ENCODE measurements around the gene ATMIN. TPM values are rescaled to one million over a fixed set of nuclear protein-coding genes. Genes with fewer than 3 reads are reported as not detected.

Gene ATMIN
- total and polyA plus RNA-seq, 10 of the 15 experiments (the other 5 are each of a cell fraction or from before 2014, with no cell fraction given), result 5.2 to 28.9 (median 18.3) TPM

GRCh38 chr16:81006813-81007695, 28.6 kb upstream of the ATMIN start, which contains the start of the genes CENPN and CMC2 (continued):
- peak; percentile 100 for TF ChIP-seq STAT1 (conservative IDR thresholded peaks at IDR 0.05)
- TF ChIP-seq SPI1 (IDR thresholded peaks at IDR 0.05; ENCODE audit: borderline replicate concordance, insufficient read depth, low read depth, low read length), result peak; percentile 25; the same call in 1 of the 2 replicates
- no peak; the same call in 1 of the 2 replicates for TF ChIP-seq PAX5 (IDR thresholded peaks at IDR 0.05; ENCODE audit: borderline replicate concordance, low read depth, low read length)
- TF ChIP-seq SREBF2 (IDR thresholded peaks at IDR 0.05; ENCODE audit: low read length), result no peak
- TF ChIP-seq USF2 (IDR thresholded peaks at IDR 0.05; ENCODE audit: borderline replicate concordance, low read depth, low read length), result peak; percentile 88
- peak; percentile 67; the same call in 1 of the 2 replicates for TF ChIP-seq NFYB (IDR thresholded peaks at IDR 0.05; ENCODE audit: insufficient read depth, low read depth, low read length)
- peak; percentile 100 for TF ChIP-seq KLF5 (IDR thresholded peaks at IDR 0.05; ENCODE audit: partially characterized antibody)
- TF ChIP-seq RFX5 (IDR thresholded peaks at IDR 0.05; ENCODE audit: low read depth, low read length), result no peak
- peak; percentile 47; the same call in 1 of the 2 replicates for TF ChIP-seq MAX (IDR thresholded peaks at IDR 0.05; ENCODE audit: low read depth, low read length)
- no peak for TF ChIP-seq CHD4 (IDR thresholded peaks at IDR 0.05)
- TF ChIP-seq ZBTB33 (IDR thresholded peaks at IDR 0.05), result no peak
- no peak for TF ChIP-seq SUPT20H (IDR thresholded peaks at IDR 0.05; ENCODE audit: borderline replicate concordance, control insufficient read depth, low read depth, low read length)
- TF ChIP-seq GATAD2B (conservative IDR thresholded peaks at IDR 0.05; ENCODE audit: low read depth), result no peak
- peak; percentile 95 for TF ChIP-seq RELA (IDR thresholded peaks at IDR 0.05; ENCODE audit: borderline replicate concordance, partially characterized antibody)
- TF ChIP-seq RELB (IDR thresholded peaks at IDR 0.05; ENCODE audit: low read depth), result peak; percentile 99
- TF ChIP-seq POLR2A (IDR thresholded peaks at IDR 0.05; ENCODE audit: low read depth, low read length), result peak; percentile 71
- no peak for TF ChIP-seq ZZZ3 (IDR thresholded peaks at IDR 0.05; ENCODE audit: control insufficient read depth, insufficient read length, low read depth)
- TF ChIP-seq MYB (IDR thresholded peaks at IDR 0.05; ENCODE audit: borderline replicate concordance, low read depth, low read length), result no peak
- peak; percentile 86; the same call in 1 of the 2 replicates for TF ChIP-seq ZNF687 (IDR thresholded peaks at IDR 0.05)
- TF ChIP-seq CBFB (IDR thresholded peaks at IDR 0.05; ENCODE audit: low read depth), result no peak
- TF ChIP-seq TCF12 (IDR thresholded peaks at IDR 0.05; ENCODE audit: low read depth, low read length), result no peak; the same call in 1 of the 2 replicates
